Osteoblast (primary cell): ENCODE results near the gene HYDIN. TPM values are rescaled to one million over a fixed set of nuclear protein-coding genes. Genes with fewer than 3 reads are reported as not detected.
"Not testable (repeated sequence)": the region's sequence is repeated elsewhere in the genome, so short reads cannot be mapped to it uniquely, and the experiment has no call there.

Experiments
- DNase-seq: peaks from one replicate; pipeline ENCODE4 v3.0.0; 2011; ENCODE audit warnings: low spot score, mixed read lengths; ENCODE audit not compliant: insufficient read length; ENCODE audit errors: missing footprints
- H2AFZ ChIP-seq: 2 replicates; pipeline ENCODE4 v1.6.0; 2011; ENCODE audit warnings: mild to moderate bottlenecking, low read length
- H3K27ac ChIP-seq: 2 replicates; pipeline ENCODE4 v1.5.1; 2011; ENCODE audit warnings: mild to moderate bottlenecking, low read depth, low read length, moderate library complexity
- H3K27me3 ChIP-seq: 2 replicates; pipeline ENCODE4 v1.6.0; 2012; ENCODE audit warnings: mild to moderate bottlenecking, control low read depth, inconsistent platforms, low read length, moderate library complexity; ENCODE audit not compliant: insufficient read depth
- H3K36me3 ChIP-seq: 2 replicates; pipeline ENCODE4 v1.5.1; 2011; ENCODE audit warnings: mild to moderate bottlenecking, low read length, control low read depth, moderate library complexity; ENCODE audit not compliant: insufficient read depth
- H3K4me1 ChIP-seq: 2 replicates; pipeline ENCODE4 v1.5.1; 2011; ENCODE audit warnings: mild to moderate bottlenecking, low read length, control low read depth, moderate library complexity; ENCODE audit not compliant: insufficient read depth
- H3K4me2 ChIP-seq: 2 replicates; pipeline ENCODE4 v1.6.0; 2011; ENCODE audit warnings: mild to moderate bottlenecking, low read length; ENCODE audit not compliant: insufficient read depth
- H3K4me3 ChIP-seq: fragments of 200-600 bp; sonication (generic); 3 replicates; pipeline ENCODE4 v1.5.1; 2012; ENCODE audit warnings: mild to moderate bottlenecking, low read length, inconsistent platforms; ENCODE audit not compliant: insufficient read depth
- H3K79me2 ChIP-seq: 2 replicates; pipeline ENCODE4 v1.6.0; 2012; ENCODE audit warnings: mild to moderate bottlenecking, low read length, control low read depth, inconsistent platforms; ENCODE audit not compliant: insufficient read depth
- H3K9me3 ChIP-seq: 2 replicates; pipeline ENCODE4 v1.5.1; 2011; ENCODE audit warnings: low read depth, low read length, control low read depth
- H4K20me1 ChIP-seq: 2 replicates; pipeline ENCODE4 v1.6.0; 2012; ENCODE audit warnings: mild to moderate bottlenecking, low read length, control low read depth; ENCODE audit not compliant: insufficient read depth
- total RNA-seq: library from RNA; depleted of rRNA; stranded (reverse); fragments of >200 nt; gene quantifications from 2 replicates; pipeline ENCODE4 v1.2.3, GENCODE V29; 2012
- TF ChIP-seq, protein P1 (sequence below): IDR thresholded peaks from 2 replicates; pipeline ENCODE4 v1.5.1; 2011; ENCODE audit warnings: mild to moderate bottlenecking, low read depth, low read length, moderate library complexity; ENCODE audit errors: extremely low read depth

The HYDIN gene
- total RNA-seq, 1 donor, result 2.9 TPM

GRCh38 chr16:70999735-71000134, 230.8 kb downstream of the HYDIN start:
- H3K79me2 ChIP-seq, H3K4me3 ChIP-seq, H4K20me1 ChIP-seq, H3K27ac ChIP-seq, H3K4me1 ChIP-seq, H2AFZ ChIP-seq, H3K9me3 ChIP-seq, H3K4me2 ChIP-seq, H3K36me3 ChIP-seq, H3K27me3 ChIP-seq, DNase-seq: not testable (repeated sequence)
- TF ChIP-seq, protein P1, sequence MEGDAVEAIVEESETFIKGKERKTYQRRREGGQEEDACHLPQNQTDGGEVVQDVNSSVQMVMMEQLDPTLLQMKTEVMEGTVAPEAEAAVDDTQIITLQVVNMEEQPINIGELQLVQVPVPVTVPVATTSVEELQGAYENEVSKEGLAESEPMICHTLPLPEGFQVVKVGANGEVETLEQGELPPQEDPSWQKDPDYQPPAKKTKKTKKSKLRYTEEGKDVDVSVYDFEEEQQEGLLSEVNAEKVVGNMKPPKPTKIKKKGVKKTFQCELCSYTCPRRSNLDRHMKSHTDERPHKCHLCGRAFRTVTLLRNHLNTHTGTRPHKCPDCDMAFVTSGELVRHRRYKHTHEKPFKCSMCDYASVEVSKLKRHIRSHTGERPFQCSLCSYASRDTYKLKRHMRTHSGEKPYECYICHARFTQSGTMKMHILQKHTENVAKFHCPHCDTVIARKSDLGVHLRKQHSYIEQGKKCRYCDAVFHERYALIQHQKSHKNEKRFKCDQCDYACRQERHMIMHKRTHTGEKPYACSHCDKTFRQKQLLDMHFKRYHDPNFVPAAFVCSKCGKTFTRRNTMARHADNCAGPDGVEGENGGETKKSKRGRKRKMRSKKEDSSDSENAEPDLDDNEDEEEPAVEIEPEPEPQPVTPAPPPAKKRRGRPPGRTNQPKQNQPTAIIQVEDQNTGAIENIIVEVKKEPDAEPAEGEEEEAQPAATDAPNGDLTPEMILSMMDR, result peak; percentile 7

GRCh38 chr16:70995799-70996198, 234.7 kb downstream of the HYDIN start:
- not testable (repeated sequence) for H3K4me3 ChIP-seq, H3K36me3 ChIP-seq, H4K20me1 ChIP-seq, H3K79me2 ChIP-seq, DNase-seq, H3K27me3 ChIP-seq, H3K27ac ChIP-seq, H3K4me2 ChIP-seq, H2AFZ ChIP-seq, H3K4me1 ChIP-seq, H3K9me3 ChIP-seq

GRCh38 chr16:70992511-70992910, 238.0 kb downstream of the HYDIN start:
- not testable (repeated sequence) for H3K4me2 ChIP-seq, H2AFZ ChIP-seq, H3K27me3 ChIP-seq

DNA sequence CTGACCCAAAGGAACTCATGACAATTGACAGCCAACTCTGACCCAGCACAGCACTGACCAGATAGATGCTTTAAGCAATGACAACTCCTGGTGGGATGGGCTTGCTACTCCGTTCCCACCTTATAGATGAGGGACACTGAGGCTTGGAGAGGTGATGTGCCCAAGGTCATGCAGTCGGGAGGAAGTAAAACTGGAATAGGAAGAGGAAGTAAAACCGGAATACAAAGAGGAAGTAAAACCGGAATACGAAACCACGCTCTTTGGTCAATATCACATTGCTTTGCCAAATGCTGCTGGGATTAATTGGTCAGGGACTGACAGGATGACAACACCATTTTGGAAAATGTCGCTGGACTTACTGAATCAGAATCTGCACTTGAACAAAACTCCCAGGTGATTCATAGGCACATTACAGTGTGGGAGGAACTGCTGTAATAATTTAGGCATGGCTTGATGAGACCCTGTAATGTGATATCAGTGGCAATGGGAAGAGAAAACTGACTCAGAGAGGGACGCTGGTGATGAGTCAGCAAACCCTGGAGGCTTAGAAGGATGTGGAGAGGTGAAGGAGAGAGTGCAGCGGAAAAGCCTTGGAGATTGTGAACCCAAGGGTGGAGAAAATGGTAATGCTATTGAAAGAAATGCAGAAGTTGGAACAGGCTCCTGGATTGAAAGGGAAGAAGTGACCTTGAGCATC, 243.4 kb downstream of the HYDIN start:
- not testable (repeated sequence) for H2AFZ ChIP-seq, H3K36me3 ChIP-seq, H3K9me3 ChIP-seq, H3K4me3 ChIP-seq, H3K79me2 ChIP-seq, H3K27ac ChIP-seq, H3K4me1 ChIP-seq, H3K27me3 ChIP-seq, H4K20me1 ChIP-seq, H3K4me2 ChIP-seq, DNase-seq

More at GRCh38 chr16:70992511-70992910, 238.0 kb downstream of the HYDIN start:
- DNase-seq, H4K20me1 ChIP-seq, H3K79me2 ChIP-seq, H3K9me3 ChIP-seq, H3K4me1 ChIP-seq, H3K27ac ChIP-seq, H3K4me3 ChIP-seq, H3K36me3 ChIP-seq: not testable (repeated sequence)

DNA sequence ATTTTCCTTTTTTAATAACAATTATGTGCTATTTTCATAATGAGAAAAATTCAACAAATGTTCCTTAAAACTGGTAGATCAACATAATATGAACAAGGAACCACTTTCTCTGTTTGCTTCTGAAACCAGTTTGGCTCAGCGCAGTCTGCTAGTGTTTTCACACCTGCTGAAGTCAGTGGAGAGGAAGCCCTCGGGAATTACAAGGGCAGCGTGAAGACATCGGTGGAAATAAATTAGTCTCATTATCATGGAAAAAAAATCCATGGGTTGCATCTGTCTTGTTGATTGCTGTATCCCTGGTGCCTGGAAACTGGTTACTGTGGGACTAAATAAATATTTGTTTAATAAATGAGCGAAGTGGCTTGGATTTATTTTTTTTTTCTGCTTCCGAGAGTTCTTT, 245.8 kb downstream of the HYDIN start:
- not testable (repeated sequence) for H2AFZ ChIP-seq, H3K4me1 ChIP-seq, H3K9me3 ChIP-seq, H3K36me3 ChIP-seq, H4K20me1 ChIP-seq, DNase-seq, H3K4me3 ChIP-seq, H3K4me2 ChIP-seq, H3K27ac ChIP-seq, H3K79me2 ChIP-seq, H3K27me3 ChIP-seq

DNA sequence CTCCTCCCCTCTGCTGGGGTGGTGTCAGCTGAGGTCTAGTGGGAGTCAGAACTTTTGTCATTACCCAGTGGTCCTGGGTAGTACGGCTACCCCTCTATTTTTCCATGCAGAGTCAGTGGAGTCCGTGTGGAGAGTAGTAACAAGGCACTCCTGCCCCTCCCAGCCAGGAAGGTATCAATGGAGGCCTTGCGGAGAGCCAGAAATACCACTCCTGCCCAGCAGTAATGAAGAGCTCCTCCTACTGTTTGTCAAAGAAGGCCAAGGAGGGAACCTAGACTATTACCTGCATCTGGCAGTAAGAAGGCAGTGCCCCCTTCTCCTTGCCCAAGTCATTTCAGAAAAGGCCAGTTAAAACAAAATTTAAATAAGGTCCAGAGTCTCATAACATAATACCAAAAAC, 262.2 kb downstream of the HYDIN start:
- H4K20me1 ChIP-seq, H3K79me2 ChIP-seq, H3K4me2 ChIP-seq, H3K36me3 ChIP-seq, H3K4me3 ChIP-seq, H3K27ac ChIP-seq, H3K27me3 ChIP-seq, H3K9me3 ChIP-seq, H2AFZ ChIP-seq, H3K4me1 ChIP-seq, DNase-seq: not testable (repeated sequence)

- not testable (repeated sequence) for H3K27ac ChIP-seq
These were observed 270.4 kb downstream of the HYDIN start for GRCh38 chr16:70960169-70960568.

GRCh38 chr16:70954922-70955321, 275.6 kb downstream of the HYDIN start:
- not testable (repeated sequence) for H3K79me2 ChIP-seq

More at GRCh38 chr16:70960169-70960568, 270.4 kb downstream of the HYDIN start:
- H3K36me3 ChIP-seq, H3K9me3 ChIP-seq, H3K79me2 ChIP-seq, DNase-seq, H3K4me1 ChIP-seq, H3K4me3 ChIP-seq, H3K27me3 ChIP-seq, H2AFZ ChIP-seq, H4K20me1 ChIP-seq, H3K4me2 ChIP-seq: not testable (repeated sequence)

More at GRCh38 chr16:70954922-70955321, 275.6 kb downstream of the HYDIN start:
- not testable (repeated sequence) for H3K9me3 ChIP-seq, H3K4me2 ChIP-seq, H3K4me3 ChIP-seq, H2AFZ ChIP-seq, H3K36me3 ChIP-seq, H3K27ac ChIP-seq, H4K20me1 ChIP-seq, H3K27me3 ChIP-seq, H3K4me1 ChIP-seq, DNase-seq
